Gastroesophageal sphincter (tissue), 3 donors: Measurements from ENCODE around the gene NPLOC4.

Experiments used
- CTCF ChIP-seq, 4 experiments: fragments of 200-600 bp in 2 of 4; fragments of 450-650 bp in 2 of 4; sonication (generic) in 1 of 4; IDR thresholded peaks; one replicate each; pipeline ENCODE4 v1.5.1; 2017 to 2019; ENCODE audit warnings: antibody characterized with exemption in 4 of 4, mild to moderate bottlenecking in 2 of 4, moderate library complexity in 2 of 4
- EP300 ChIP-seq: sonication (generic); formaldehyde crosslinking; IDR thresholded peaks from one replicate; pipeline ENCODE4 v1.6.1; 2017; ENCODE audit warnings: antibody characterized with exemption, mild to moderate bottlenecking
- POLR2A ChIP-seq, 2 donors: fragments of 450-650 bp; IDR thresholded peaks; one replicate each; pipeline ENCODE4 v1.6.1; 2017; ENCODE audit warnings: antibody characterized with exemption in 2 of 2, mild to moderate bottlenecking in 2 of 2, moderate library complexity in 1 of 2
- POLR2AphosphoS5 ChIP-seq: sonication (generic); formaldehyde crosslinking; IDR thresholded peaks from one replicate; pipeline ENCODE4 v1.6.1; 2017; ENCODE audit warnings: antibody characterized with exemption

- no peak for TF ChIP-seq CTCF (IDR thresholded peaks at IDR 0.05)
- TF ChIP-seq EP300 = no peak
- no peak for TF ChIP-seq POLR2A (IDR thresholded peaks at IDR 0.05)
- TF ChIP-seq POLR2AphosphoS5 = no peak
Measured at GRCh38 chr17:81543339-81543675, 93.6 kb downstream of the NPLOC4 start.
